ENCODE measurements around the gene ITIH1.

DNA sequence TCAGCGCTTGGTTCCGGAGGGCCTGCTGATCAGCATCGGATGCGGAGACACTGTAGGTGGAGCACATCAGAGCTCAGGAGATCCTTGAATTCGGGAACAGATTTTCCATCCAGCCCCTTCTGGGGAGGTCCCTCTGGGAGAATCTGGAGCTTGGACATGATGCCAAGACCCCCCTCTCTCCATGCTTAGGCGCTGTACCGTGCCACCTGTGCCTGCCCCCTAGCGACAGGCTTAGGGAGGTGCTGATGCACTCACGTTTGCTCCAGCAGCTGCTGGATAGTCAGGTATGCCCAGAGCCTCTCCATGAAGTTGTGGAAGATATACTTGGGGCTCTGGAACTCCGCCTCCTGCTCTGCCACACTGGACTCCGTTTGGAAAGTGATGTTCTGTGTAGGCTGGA lies 43.3 kb downstream of the ITIH1 start:
- TF ChIP-seq POLR2A (IDR thresholded peaks at IDR 0.05; ENCODE audit: low read depth, low read length) (no peak), TAF1 (IDR thresholded peaks at IDR 0.05; ENCODE audit: low read depth, low read length) (no peak), POLR2AphosphoS5 (IDR thresholded peaks at IDR 0.05; ENCODE audit: low read depth, low read length) (no peak), SPI1 (IDR thresholded peaks at IDR 0.05; ENCODE audit: low read depth, low read length) (no peak), POU2F2 (IDR thresholded peaks at IDR 0.05; ENCODE audit: low read depth, low read length) (no peak)
